GM21528 (cell line): ENCODE data around the gene BTN2A1.
A peak's percentile ranks its signal among the peaks of the same experiment; 100 is the strongest.

ENCODE experiments used
- ATAC-seq: cut with Tn5 transposase; IDR thresholded peaks from one replicate; pipeline ENCODE4 v1.9.1; 2021; ENCODE audit warnings: mild to moderate bottlenecking, moderate library complexity; ENCODE audit not compliant: unreplicated experiment, low FRiP score

Gene BTN2A1

DNA sequence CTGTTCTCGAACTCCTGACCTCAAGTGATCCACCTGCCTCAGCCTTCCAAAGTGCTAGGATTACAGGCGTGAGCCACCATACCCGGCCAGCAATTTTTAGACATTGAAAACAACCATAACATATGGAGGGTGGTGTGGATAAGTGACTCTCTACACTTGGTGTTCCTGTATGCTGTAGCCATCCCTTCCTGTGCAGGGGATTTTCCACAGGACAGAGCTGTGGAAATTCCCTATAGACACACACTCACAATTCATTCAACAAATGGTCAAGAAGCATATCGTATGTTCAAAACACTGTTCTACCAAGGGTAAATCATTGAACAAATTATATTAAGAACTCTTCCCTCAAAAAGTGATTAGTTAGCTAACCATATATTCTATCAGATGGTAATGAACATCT, 6.3 kb downstream of the BTN2A1 start:
- ATAC-seq, result no peak

DNA sequence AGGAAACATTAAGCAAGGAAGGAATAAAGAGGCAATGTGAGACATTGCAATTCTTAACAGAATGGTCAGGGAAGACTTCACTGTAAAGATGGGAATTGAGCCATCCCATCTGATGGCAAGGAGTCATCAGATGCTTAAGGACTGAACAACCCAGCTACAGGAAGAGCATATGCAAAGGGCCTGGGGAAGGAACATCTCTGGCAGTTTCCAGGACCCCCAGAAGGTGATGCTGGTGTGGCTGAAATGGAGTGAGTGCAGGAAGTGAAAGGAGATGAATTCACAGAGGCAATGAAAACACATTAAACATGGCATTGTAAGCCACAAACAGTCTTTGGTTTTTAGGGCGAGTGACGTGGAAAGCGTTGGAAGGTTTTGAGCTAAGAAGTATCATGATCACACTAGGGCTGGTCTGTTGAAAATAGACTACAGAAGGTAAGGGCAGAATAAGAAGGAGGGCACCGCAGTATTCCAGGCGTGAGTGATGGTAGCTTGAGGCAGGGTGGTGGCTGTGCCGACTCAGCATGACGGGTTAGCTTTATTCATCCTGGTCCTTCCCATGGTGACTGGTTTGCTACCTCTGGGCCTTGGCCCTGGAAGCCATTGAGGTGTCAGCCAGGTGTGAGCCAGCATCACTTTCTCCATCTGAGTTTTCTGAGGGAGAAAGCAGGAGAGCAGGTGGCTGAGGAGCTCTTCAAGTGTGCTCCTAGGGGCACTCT, 6.8 kb downstream of the BTN2A1 start:
- ATAC-seq, result no peak

GRCh38 chr6:26465776-26466175, 8.0 kb downstream of the BTN2A1 start:
- no peak for ATAC-seq

GRCh38 chr6:26468829-26469228, 11.1 kb downstream of the BTN2A1 start:
- ATAC-seq, result no peak

DNA sequence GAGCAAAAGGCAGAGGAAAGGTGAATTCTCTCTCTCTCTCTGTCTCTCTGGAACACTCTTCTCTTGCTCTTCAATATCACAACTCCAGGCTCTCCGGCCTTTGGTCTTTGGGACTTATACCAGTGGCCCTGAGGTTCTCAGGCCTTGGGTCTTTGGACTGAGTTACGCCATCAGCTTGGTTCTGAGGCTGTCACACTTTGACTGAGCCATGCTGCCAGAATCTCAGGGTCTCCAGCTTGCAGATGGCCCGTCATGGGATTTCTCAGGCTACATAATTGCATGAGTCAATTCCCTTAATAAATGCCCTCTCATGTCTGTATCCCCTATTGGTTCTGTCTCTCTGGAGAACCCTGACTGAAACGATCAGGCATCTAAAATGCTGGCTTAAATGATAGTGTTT, 12.9 kb downstream of the BTN2A1 start:
- no peak for ATAC-seq

DNA sequence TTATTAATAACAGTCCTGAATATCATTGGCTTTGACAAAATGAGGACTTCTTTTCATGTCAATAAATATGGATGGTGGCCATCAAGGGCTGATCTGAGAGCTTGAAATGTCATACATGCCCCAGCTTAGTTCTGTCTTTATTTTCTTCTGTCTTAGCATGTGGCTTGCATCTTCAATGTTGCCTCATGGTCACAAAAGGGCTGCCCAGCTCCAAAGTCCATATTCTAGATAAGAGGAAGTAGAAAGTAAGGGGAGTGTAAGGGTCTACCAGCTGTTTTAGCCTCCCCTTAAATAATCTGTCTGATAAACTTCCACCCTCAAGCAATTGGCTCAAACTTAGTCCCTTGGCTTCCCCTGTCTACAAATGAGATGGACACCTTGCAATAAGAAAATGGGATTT, 14.2 kb downstream of the BTN2A1 start:
- no peak for ATAC-seq

GRCh38 chr6:26472549-26473290, 15.0 kb downstream of the BTN2A1 start:
- ATAC-seq, result no peak

GRCh38 chr6:26473429-26473757, 15.6 kb downstream of the BTN2A1 start:
- ATAC-seq, result no peak

GRCh38 chr6:26473758-26474438, 16.1 kb downstream of the BTN2A1 start:
- ATAC-seq, result peak; percentile 94

DNA sequence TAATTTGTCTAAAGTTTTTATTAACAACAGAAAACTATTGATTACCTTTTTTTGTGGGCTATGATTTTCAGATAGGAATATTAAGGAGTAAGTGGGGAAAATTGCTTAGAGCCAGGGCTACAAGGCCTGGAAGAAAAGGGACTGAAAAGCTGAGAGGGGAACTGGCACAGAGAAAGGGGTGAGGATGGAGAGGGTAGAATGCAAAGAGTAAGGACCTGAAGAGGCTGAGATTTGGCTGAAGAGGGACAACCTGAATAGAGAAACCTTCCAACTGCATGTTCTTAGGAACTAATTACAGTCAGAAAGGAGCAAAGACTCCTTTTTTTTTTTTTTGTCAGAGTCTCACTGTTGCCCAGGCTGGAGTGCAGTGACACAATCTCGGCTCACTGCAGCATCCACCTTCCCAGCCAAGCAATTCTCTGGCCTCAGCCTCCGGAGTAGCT, 16.7 kb downstream of the BTN2A1 start:
- ATAC-seq, result no peak

DNA sequence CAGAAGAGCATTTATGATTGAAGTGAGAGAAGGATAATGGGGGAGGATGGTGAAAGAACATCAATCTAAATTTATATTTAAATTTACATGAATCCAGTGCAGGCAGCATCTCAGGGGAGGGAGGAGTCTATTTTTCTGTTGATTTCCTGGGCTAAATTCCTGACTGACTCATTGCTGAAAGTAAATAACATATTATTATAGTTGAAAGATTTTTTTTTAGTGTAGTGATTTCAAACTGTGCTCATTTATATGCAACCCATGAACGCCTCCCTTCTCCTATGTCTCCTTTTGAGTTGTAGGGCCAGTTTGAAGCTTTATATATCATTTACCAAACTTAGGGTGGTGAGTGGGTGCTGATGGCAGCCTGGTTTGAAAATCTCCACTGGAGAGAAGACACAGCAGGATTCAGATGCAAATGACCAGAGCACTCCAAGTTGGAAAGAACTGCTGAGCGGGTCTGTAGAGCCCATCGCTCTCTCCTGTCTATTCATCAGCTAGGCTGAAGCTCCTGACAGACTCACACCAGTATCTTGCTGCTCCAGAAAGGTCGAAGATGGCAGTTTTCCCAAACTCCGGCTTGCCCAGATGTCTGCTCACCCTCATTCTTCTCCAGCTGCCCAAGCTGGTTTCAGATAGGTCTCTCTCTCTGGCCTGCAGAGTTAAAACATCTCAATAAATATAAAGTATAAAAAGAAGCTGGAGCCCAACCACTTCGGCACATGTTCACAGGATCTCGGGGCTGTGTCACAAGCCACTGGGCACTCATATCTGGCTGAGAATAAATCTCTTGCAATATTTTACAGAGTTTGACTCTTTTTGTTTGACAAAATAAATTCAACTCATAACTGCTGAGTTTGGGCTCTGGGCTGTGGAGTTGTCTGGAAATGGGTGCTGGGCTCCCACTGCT, 18.3 kb downstream of the BTN2A1 start:
- no peak for ATAC-seq

DNA sequence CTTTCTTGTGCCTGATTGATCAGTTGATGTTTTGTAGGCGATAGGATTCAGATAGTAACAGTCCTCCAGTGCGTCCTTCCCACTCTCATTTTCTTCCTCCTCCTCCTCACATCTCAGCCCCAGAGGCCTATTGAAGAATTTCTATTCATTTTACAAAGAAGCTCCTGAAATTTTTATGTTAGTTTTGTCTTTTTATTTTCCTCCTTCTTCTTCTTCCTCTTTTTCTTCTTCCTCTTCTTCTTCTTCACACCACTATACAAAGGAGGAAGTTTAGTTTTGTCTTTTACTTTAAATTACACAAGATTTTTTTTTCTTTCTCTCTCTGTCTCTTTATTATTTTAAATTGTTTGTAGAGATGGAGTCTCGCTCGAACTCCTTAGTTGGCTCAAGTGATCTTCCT, 19.1 kb downstream of the BTN2A1 start:
- ATAC-seq, result no peak

DNA sequence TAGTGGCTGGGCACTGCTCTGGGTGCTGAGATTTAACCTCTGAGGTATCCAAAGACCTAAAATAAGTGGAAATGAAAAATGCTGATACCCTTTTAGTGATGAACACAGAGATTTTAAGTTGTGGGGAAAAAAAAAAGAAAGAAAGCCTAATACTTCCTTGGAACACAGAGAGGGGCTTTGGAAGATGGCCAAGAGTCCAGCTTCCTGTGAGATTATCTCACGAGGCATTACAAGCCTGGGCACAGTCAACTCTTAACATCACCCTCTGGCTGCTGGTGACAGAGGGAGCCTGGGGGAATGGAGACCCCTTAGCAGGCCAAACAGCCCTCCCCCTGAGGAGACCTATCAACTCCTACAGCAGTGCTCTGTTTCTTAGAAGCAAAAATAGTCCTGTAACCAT, 19.7 kb downstream of the BTN2A1 start:
- no peak for ATAC-seq

- no peak for ATAC-seq
Measured at GRCh38 chr6:26478100-26478984, 20.6 kb downstream of the BTN2A1 start.

DNA sequence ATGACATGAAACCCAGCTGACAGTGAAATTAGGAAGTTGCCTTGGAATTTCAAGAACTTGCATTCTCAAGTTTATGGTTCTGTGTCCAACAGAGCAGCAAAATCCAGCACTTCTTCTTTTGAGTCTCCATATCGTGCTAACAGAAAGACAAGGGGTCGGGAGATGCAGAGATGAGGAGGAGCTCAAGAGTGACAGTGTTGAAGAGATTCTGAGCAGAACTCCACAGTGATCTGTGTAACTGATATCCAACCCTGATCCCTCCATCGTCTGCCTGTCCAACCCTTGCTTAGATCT, 21.2 kb downstream of the BTN2A1 start:
- ATAC-seq, result no peak

DNA sequence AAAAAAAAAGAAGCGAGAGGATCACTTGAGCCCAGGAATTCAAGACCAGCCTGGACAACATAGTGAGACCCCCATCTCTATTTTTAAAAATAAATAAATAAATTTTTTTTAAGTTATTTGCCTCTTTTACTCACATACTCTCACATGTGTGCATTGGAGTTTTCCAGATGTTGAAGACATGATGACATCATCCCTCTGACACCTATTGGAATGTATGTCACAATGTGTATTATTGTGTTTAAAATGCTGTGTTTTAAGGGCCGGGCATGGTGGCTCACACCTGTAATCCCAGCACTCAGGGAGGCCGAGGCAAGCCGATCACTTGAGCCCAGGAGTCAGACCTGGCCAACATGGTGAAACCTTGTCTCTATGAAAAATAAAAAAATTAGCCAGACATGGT, 24.6 kb downstream of the BTN2A1 start:
- no peak for ATAC-seq

DNA sequence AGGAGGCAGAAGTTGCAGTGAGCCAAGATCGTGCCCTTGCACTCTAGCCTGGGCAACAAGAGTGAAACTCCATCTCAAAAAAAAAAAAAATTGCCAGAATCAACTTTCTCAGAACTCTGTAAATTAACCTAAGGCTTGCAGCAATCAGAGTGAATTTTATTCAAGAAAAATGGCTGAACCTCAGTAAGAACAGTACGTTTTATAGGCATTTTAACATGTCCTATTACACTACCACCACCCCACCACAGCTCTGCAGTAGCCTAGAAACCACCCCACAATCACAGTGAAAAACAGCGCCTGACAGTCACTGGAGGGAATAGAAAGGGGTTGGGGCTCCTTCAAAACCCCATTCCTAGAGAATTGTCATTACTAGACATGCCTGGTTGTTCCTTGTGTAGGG, 26.0 kb downstream of the BTN2A1 start:
- ATAC-seq, result no peak

- ATAC-seq, result no peak
Measured at GRCh38 chr6:26484161-26484560, 26.4 kb downstream of the BTN2A1 start.

GRCh38 chr6:26485112-26485780, 27.5 kb downstream of the BTN2A1 start:
- ATAC-seq, result no peak
